Midbrain (tissue), 1 donor: ENCODE measurements around the gene C1orf174.
"Not testable (repeated sequence)": the region's sequence is repeated elsewhere in the genome, so short reads cannot be mapped to it uniquely, and the experiment has no call there.

ENCODE experiments used
- DNase-seq: peaks from one replicate; lab custom pipeline; 2025; lab: John Stamatoyannopoulos, UW

C1orf174 gene

GRCh38 chr1:3925762-3926161 is 25.7 kb upstream of the C1orf174 start:
- no peak for DNase-seq

GRCh38 chr1:3925256-3925655 is 25.2 kb upstream of the C1orf174 start:
- no peak for DNase-seq

- no peak for DNase-seq
Measured at GRCh38 chr1:3924825-3925220, 24.8 kb upstream of the C1orf174 start.

GRCh38 chr1:3924186-3924824 is 24.2 kb upstream of the C1orf174 start:
- DNase-seq = no peak

GRCh38 chr1:3923378-3924185 is 23.5 kb upstream of the C1orf174 start:
- DNase-seq = no peak

GRCh38 chr1:3922851-3923250 is 22.8 kb upstream of the C1orf174 start:
- no peak for DNase-seq

- no peak for DNase-seq
Measured at GRCh38 chr1:3922201-3922725, 22.2 kb upstream of the C1orf174 start.

- DNase-seq = no peak
Measured at GRCh38 chr1:3921765-3922164, 21.7 kb upstream of the C1orf174 start.

GRCh38 chr1:3919706-3920105 is 19.6 kb upstream of the C1orf174 start:
- DNase-seq = no peak

- no peak for DNase-seq
Measured at GRCh38 chr1:3918966-3919611, 19.0 kb upstream of the C1orf174 start.

- DNase-seq = not testable (repeated sequence)
Measured at GRCh38 chr1:3918359-3918758, 18.3 kb upstream of the C1orf174 start.

GRCh38 chr1:3917761-3918160 is 17.7 kb upstream of the C1orf174 start:
- no peak for DNase-seq

GRCh38 chr1:3915551-3916121 is 15.6 kb upstream of the C1orf174 start:
- DNase-seq = no peak

GRCh38 chr1:3914911-3915310 is 14.8 kb upstream of the C1orf174 start:
- no peak for DNase-seq

- DNase-seq = no peak
Measured at GRCh38 chr1:3914331-3914851, 14.3 kb upstream of the C1orf174 start.

- no peak for DNase-seq
Measured at GRCh38 chr1:3912809-3913685, 13.0 kb upstream of the C1orf174 start.

- no peak for DNase-seq
Measured at GRCh38 chr1:3911981-3912808, 12.1 kb upstream of the C1orf174 start.

- no peak for DNase-seq
Measured at GRCh38 chr1:3910857-3911845, 11.1 kb upstream of the C1orf174 start.
